Stomach (tissue), 4 donors: ENCODE measurements around the gene MERTK.

Experiments used
- EP300 ChIP-seq: sonication (generic); formaldehyde crosslinking; IDR thresholded peaks from one replicate; pipeline ENCODE4 v1.6.1; 2017; ENCODE audit warnings: antibody characterized with exemption
- POLR2A ChIP-seq, 4 donors: fragments of 450-650 bp; IDR thresholded peaks; one replicate each; pipeline ENCODE4 v1.6.1; 2016; ENCODE audit warnings: antibody characterized with exemption in 4 of 4, control low read depth in 2 of 4, mild to moderate bottlenecking in 1 of 4, moderate library complexity in 1 of 4
- POLR2AphosphoS5 ChIP-seq, 3 donors: sonication (generic); formaldehyde crosslinking; IDR thresholded peaks; one replicate each; pipeline ENCODE4 v1.6.1; 2016; ENCODE audit warnings: antibody characterized with exemption in 3 of 3
- TF ChIP-seq, protein P1 (sequence below), 7 experiments: fragments of 450-650 bp in 4 of 7; fragments of 200-600 bp in 3 of 7; sonication (generic) in 3 of 7; IDR thresholded peaks; one replicate each; pipeline ENCODE4 v1.5.1; 2016 to 2019; ENCODE audit warnings: antibody characterized with exemption in 7 of 7, control low read depth in 2 of 7, mild to moderate bottlenecking in 1 of 7

GRCh38 chr2:112007493-112007892 lies 109.1 kb downstream of the MERTK start:
- TF ChIP-seq, protein P1, sequence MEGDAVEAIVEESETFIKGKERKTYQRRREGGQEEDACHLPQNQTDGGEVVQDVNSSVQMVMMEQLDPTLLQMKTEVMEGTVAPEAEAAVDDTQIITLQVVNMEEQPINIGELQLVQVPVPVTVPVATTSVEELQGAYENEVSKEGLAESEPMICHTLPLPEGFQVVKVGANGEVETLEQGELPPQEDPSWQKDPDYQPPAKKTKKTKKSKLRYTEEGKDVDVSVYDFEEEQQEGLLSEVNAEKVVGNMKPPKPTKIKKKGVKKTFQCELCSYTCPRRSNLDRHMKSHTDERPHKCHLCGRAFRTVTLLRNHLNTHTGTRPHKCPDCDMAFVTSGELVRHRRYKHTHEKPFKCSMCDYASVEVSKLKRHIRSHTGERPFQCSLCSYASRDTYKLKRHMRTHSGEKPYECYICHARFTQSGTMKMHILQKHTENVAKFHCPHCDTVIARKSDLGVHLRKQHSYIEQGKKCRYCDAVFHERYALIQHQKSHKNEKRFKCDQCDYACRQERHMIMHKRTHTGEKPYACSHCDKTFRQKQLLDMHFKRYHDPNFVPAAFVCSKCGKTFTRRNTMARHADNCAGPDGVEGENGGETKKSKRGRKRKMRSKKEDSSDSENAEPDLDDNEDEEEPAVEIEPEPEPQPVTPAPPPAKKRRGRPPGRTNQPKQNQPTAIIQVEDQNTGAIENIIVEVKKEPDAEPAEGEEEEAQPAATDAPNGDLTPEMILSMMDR (IDR thresholded peaks at IDR 0.05) = no peak
- TF ChIP-seq POLR2A (IDR thresholded peaks at IDR 0.05) (no peak), EP300 (no peak), POLR2AphosphoS5 (IDR thresholded peaks at IDR 0.05) (no peak)
